Activated T-cell treated with anti-CD3 and anti-CD28 coated beads for 1 hour (primary cell): Measurements from ENCODE around the gene RHOBTB3.
"Not testable (repeated sequence)": the region's sequence is repeated elsewhere in the genome, so short reads cannot be mapped to it uniquely, and the experiment has no call there.

Source experiments
- DNase-seq: peaks from one replicate; pipeline ENCODE4 v3.0.0-alpha.2; 2020; ENCODE audit warnings: low read depth

The RHOBTB3 gene

DNA sequence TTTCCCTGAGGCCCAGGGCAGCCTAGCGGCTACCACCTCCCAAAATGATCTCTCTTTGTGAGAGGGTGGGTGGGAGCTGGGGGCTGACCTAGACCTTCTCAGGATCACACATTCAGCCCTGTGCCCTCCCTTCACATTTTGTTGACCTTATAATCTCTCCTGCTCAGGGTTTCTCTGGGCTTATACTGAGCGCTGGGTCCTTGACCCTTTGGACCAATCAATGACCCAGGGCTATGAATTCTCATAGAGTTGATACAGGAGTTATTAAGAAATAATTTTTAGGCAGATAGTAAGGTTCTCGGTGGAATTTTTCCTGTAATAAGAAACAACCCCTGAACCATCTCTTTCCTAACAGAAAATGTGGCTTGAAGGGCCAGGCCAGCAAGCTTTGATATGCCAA, 69.4 kb downstream of the RHOBTB3 start:
- no peak for DNase-seq

DNA sequence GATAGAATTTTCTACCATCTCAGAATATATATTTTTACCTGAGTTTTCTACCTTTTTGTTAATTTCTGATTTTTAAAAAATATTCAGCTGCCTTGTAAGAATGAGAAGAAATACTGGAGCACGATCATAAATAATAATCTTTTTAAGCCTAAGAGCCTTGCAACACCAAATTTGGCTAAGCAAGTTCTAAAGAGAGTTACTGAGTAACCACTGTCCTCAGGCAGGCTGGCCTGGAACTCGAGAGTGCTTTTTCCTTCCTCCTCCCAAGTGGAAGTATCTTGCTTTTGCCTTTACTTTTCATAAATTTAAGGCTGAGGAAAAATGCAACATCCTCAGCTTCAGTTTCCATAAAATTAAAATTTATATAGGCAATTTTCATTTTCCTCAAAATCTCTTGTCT, 70.4 kb downstream of the RHOBTB3 start:
- no peak for DNase-seq

DNA sequence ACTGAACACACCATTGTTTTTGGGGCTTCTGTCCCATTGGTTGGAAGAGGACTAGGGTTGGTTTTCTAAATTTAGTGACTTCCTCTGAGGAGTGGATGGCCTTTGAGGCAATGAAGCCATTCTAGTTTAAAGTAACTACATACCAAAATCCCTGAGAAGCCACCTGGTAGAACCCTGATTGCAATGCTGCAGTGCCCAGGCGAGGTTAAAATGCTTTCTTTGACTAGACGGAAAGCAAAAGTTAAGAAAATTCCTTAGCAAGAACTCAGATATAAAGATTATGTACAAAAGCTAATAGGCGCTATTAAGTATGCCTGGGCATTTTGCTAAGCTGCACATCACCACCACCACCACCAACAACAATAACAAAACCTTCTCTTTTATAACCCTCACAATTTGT, 70.8 kb downstream of the RHOBTB3 start:
- no peak for DNase-seq

DNA sequence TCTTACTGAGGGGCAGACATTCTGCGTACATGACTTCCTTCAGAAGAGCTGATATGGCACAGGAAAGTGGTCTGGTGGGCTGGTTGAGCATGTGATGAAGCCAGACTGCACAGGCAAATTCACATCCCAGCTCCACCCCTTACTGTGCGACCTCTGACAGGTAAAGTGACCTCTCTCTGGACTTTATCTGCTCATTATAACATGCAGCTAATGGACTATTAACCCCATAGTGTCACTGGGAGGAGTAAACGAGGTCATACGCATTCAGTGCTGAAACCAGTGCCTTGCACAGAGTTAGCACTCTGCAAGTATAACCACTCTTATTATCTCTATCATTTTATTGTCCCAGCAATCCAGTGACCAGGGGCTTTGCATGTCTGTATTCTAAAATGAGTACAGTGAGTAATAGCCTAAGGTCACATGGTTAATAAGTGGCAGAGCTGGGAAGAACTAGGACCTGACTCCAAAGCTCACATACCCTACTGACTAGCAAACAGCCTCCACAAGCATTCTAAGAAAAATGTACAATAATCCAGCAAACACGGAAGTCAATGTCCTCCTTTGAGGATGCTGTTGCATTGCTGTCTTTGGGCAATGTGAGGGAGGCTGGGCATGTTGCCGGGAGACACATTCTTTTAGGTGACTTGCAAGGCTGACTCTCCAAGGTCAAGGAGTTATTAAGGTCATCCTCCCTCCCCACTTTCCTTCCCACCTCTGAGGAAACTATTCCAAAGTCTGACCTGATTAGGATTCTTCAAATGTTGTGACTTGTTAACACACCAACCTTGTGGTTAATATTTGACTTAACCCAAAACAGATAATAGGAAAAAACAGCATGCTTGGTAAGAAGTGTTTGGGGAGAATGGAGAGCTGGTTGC, 72.4 kb downstream of the RHOBTB3 start:
- DNase-seq, result no peak

DNA sequence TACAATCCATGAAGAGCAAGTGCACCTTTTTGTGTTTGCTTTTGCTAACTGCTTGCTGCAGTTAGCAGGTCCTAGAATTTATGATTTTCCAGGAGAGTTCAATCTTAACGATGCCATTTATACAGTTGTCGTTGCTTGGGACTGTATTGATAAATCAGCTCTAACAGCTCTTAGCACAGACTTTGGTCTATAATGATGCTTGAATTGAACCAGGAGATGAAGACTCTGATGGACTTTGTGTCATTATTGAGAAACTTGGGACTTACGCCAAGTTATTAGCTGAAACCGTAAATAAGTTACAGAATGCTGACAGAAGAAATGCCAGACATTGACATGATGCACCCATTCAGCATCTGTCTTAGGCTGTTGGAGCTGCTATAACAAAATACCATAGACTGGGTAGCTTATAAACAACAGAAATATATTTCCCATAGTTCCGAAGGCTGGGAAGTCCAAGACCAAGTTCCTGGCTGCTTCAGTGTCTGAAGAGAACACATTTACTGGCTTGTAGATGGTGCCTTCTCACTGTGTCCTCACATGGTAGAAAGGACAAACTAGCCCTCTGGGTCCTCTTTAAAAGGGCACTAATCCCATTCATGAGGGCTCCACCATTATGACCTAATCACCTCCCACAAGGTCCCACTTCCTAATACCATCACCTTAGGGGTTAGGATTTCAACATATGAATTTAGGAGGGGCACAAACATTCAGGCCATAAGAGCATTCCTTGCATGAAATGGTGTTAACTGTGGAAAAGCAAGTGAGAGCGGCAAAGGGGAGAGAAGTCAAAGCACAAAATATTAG, 73.8 kb downstream of the RHOBTB3 start:
- DNase-seq, result no peak

DNA sequence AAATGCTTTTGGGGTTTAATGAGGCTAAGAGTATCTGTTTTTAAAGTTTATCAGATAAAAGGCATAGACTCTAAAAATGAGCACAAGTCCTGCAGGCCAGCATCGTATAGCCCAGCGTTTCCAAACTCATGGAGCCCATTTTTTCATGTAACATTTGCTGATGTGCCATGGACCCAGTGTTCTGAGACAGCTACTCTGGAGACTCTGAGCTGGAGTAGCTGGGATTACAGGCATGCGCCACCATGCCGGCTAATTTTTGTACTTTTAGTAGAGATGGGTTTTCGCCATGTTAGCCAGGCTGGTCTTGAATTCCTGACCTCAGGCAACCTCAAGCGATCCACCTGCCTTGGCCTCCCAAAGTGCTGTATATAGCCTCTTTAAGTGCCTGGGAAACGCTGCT, 75.6 kb downstream of the RHOBTB3 start:
- DNase-seq, result no peak

DNA sequence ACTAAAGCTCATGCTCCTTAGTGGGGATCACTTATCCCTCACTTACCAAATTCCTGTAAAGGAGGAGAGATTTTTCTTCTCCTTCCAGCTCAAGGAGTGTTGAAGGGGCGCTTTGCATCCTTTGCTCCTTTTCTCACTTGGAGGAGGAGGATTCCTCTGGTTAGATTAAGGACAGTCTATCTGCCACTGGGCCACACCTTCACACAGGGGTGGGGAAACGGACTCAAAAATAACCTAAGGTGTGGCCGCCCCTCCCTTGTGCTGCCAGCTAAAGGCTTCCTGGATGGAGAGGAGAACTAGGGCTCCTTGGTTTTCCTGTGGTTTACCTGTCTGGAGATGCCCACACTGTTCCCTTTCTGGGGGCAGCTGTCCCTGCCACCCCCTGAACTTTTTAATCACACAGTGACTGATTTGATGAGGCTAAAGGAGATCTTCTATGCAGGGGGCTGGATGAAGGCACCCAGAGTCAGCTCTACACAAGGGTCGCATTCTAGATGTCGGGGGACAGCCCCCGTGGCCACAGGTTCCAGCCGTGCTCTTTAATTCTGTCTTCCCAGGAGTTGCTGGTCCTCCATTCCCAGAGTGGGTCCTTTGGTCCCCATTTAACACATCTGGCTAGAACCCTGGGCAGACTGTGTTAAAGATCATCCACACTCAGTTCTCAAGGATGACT, 77.0 kb downstream of the RHOBTB3 start:
- no peak for DNase-seq

DNA sequence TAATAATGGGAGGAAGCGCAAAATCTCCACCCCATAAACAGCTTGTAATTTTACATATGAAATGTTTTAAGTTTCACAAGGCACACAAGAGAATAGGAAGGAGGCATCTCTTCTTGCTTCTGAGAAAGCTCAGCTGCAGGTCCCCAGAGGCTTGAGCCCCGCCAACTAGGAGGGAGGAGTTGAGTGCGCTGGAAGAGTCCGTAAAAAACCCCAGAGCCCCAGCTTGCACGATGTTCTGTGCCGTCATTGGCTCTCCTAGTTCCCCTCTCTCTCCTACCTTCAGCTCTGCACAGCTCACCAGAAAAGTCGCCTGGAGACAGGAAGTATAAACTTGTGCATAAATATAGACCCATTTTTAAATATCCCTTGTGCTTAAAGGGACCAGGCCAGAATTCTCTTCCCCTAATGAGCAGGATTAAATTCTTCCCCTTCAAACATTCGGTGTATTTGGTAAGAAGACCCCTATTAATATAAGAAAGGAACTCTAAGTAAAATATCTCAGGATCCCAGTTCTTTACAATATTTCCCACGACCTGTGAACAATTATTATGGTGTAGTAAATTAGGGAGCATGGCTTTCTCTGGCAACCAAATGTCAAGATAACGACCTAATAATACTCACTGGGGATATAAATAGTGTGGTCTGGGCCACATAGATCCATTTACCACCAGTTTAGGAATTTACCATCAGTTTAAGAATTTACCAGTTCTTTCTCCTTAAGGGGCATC, 77.7 kb downstream of the RHOBTB3 start:
- DNase-seq, result peak; percentile 63

DNA sequence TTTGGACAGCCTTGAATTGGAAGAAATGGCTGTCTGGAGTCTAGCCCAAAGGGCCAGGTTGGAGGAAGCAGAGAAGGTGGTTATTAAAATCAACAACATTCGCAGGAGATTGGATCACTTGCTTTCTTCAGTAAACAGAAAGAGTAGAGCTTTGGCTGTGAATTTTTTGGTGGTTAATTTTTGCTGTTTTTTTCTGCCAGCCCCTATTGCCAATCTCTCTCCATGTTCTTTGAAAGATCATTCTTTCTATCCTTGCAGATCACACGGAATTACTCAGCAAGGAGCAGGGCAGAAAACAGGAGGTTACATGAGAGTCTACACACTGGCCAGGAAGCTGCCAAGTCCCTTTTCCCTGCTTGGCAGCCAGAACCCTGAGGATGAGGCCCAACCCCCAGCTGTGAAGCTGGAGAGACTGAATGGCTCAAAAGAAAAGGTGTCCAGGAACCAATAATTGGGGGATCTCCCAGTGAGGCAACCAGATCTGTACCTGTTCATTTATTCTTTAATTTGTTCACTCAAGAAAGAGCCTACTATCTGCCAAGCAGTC, 78.4 kb downstream of the RHOBTB3 start:
- DNase-seq, result no peak

DNA sequence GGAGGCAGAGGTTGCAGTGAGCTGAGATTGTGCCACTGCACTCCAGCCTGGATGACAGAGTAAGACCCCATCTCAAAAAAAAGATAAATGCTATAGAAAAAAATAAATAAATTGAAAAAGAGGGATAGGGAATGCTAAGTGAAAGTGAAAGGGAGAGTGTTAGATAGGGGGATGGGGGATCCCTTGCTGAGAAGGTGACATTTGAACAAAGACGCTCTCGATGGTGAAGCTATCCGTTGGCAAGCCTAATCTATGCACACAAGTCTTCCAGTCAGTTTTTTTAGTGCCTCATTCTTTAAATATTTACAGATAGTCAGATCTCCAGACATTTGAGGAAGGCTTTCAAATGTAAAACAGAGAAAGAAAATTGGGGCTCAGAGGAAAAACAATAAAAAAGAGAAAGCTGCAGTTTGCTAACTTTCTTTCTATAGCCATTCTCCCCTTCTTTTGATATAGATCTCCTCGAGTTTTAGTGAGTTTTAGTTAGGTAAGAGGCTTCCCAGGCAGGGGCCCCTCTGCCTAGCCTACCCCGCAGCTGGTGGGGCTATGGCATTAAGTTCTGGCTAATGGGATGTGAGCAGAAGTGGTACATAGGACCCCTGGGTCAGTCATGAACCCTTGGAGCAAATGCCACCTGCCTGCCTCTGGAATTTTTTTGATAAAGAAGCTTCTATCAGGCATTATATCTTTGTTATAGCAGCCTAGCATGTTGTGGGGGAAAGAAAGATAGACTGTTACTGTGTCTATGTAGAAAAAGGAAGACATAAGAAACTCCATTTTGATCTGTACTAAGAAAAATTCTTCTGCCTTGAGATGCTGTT, 79.4 kb downstream of the RHOBTB3 start:
- no peak for DNase-seq

DNA sequence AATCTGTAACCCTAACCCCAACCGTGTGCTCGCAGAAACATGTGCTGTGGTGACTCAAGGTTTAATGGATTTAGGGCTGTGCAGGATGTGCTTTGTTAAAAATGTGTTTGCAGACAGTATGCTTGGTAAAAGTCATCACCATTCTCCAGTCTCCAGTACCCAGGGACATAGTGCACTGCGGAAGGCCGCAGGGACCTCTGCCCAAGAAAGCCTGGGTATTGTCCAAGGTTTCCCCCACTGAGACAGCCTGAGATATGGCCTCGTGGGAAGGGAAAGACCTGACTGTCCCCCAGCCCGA, 79.9 kb downstream of the RHOBTB3 start:
- not testable (repeated sequence) for DNase-seq

DNA sequence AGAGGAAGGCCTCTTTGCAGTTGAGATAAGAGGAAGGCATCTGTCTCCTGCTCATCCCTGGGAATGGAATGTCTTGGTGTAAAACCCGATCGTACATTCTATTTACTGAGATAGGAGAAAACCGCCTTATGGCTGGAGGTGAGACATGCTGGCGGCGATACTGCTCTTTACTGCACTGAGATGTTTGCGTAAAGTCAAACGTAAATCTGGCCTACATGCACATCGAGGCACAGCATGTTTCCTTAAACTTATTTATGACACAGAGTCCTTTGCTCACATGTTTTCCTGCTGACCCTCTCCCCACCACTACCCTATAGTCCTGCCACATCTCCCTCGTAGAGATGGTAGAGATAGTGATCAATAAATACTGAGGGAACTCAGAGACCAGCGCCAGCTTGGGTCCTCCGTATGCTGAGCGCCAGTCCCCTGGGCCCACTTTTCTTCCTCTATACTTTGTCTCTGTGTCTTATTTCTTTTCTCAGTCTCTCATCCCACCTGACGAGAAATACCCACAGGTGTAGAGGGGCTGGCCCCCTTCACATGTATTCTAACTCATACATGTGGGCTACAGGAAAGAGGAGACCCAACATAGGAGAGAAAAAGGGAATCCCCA, 80.4 kb downstream of the RHOBTB3 start:
- not testable (repeated sequence) for DNase-seq

DNA sequence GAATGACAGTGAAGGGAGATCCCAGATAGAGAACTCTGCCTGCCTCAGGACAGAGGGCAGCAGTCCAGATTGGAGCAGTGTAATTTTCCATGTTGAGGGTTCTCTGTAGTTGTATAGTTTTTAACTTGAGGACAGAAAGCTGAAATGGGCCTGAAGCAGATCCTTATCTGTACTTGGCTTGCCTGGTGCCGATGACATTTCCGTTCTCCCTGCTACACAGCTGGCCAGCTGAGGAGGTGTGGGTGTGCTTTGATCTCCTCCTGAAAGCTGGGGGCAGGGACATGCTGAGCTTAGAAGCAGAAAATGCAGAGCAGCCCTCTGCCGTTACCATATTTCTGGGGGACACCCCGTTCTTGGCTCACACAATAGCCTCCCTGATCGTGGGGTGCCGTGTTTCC, 80.9 kb downstream of the RHOBTB3 start:
- DNase-seq, result no peak

DNA sequence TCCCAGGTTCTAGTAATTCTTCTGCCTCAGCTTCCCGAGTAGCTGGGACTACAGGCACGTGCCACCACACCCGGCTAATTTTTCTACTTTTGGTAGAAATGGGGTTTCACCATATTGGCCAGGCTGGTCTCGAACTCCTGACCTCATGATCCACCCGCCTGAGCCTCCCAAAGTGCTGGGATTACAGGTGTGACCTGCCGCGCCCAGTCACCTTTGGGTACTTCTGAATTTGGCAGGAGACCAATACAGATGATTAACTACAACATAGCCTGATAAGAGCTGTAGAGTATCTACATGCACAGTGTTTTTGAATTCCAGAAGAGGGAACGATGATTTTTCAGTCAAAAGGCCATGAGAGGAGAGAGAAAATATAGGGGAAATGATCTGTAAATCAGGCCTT, 81.9 kb downstream of the RHOBTB3 start:
- not testable (repeated sequence) for DNase-seq

DNA sequence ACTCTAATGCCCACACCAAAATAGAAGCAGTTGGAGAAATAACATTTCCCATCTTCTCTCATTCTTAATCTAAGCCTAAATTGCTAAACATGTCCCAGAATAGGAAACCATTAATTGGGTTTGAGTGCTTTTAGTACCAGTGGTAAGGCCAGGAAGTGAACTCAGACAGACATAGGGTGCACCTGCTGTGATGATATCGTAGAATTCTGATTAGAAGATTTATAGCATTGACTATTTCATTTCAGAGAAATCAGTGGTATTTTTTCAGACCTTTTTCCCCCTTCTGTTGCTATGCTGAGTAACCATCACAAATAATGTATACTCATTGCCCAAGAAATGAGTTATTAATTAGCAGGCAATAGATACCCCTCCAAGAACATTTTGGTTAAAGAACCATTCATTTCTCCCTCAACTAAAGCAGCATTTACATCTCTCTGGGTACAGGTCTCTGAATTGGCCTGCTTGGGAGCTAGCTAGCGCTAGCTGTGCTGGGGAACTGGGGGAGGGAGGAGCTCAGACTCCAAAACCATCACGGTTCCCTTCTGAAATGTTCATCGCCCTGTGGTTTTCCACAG, 84.1 kb downstream of the RHOBTB3 start:
- no peak for DNase-seq

DNA sequence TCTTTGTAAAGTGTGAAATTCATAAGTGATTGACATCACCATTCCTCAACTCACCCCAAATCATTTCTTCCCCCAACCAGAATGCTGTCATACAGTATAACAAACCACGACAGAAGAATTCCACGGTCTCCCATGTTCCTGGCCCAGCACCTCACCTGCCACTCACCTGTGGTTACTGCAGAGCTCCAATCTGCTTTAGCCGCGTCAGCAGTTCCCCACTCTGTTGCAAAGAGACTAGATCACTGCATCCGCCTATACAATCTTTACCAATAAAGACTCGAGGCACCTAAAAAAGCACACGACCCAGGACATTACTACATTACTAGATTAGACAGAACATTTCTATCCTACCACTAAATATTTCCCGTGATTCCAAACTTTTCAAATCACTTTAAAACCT, 85.2 kb downstream of the RHOBTB3 start:
- no peak for DNase-seq

DNA sequence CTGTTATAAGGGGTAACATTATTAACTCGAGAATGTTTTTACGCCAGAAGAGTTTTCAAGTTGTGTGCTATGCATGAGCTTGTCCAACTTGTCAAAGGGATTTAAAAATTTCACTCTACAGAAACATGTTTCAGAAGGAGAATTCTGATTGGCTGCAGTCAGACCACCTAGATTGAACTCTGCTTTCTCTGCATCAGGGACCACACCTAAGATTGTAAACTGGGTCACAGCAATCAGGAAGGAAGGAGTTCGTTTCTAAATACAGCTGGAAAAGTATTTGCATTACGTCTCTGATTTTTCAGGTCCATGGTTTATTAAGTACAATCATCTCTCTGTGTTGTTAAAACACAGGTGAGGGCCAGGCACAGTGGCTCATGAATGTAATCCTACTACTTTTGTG, 85.6 kb downstream of the RHOBTB3 start:
- no peak for DNase-seq

DNA sequence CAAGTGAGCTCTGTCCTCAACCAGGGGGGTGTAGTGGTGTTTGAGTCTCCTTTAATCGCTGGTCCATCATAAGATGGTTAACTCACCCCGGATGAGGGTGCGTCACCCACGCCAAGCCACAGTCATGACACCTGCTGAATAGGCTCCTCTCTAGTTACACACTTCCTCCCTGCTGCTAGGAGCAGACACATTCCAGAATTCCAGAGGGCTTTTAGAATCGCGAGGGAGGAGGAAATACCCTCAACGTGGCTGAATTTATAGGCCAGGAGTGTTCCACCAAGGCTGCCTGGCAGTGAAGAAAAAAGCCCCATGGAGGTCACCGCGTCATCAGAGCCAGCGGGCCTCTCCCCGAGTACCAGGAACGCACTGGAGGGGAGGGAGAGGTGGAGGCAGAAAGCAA, 86.3 kb downstream of the RHOBTB3 start:
- DNase-seq, result no peak

DNA sequence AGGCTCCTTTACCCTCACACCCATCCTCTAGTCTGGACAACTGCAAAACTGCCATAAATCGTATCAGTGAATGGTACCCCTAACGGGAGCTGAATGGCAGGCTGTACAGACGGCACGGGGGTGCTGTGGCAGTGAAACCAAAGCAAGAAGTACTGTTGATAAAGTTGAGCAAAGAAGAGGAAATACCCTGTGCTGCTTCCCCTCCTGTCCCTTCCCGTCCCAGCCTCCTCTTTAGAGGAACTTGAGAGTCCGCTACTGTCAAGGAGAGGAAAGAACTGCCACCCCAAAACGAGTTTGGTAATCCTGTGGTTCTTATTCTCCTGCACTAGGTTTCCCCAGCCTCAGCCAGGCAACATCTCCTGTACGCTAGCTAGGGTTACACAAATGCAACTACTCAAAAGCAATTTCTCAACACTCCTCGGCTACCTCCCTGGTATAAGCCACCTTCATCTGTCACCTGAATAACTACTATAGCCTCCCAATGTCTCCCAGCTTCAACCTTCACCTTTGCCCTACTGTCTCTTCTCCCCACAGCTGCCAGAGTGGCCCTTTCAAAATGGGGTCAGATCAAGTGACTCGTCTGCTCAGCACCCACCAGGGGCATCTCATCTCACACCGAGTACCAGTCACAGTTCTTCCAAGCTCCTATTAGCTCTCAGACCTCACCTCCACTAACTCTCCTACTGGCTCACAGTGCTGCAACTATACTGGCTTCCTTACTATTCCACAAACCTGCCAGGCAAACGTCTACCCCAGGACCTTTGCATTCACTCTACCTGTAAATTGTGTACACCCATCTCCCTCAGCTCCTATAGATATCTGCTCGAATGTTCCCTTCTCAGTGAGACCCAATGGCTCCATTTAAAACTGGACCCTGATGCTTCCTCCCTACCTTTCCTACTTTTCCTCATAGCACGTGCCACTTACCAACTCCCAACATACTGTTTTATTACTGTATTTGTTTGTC, 87.3 kb downstream of the RHOBTB3 start:
- DNase-seq, result no peak
